Keratinocyte (primary cell): ENCODE results near the gene GABRR1. TPM values are rescaled to one million over a fixed set of nuclear protein-coding genes. Genes with fewer than 3 reads are reported as not detected.

ENCODE experiments used
- DNase-seq: peaks from one replicate; pipeline ENCODE4 v3.0.0-alpha.2; 2011; ENCODE audit warnings: low read depth, missing footprints, low spot score
- FAIRE-seq: peaks from 2 replicates; lab custom pipeline; 2011; peaks lifted over from hg19 to GRCh38; lab: Jason Lieb, UNC
- H2AFZ ChIP-seq: 2 replicates; pipeline ENCODE4 v1.6.0; 2012; ENCODE audit warnings: low read length, control low read depth, inconsistent platforms; ENCODE audit not compliant: control insufficient read depth
- H3K27ac ChIP-seq: 2 replicates; pipeline ENCODE4 v1.5.1; 2011; ENCODE audit warnings: low read length; ENCODE audit not compliant: control insufficient read depth, insufficient read depth
- H3K27me3 ChIP-seq: 3 replicates; pipeline ENCODE4 v1.6.0; 2011; ENCODE audit warnings: low read length; ENCODE audit not compliant: control insufficient read depth, insufficient read depth; ENCODE audit errors: extremely low read depth
- H3K36me3 ChIP-seq, 2 experiments: 2 replicates in 1 of 2; 3 replicates in 1 of 2; pipeline ENCODE4 v1.5.1; 2011; ENCODE audit warnings: low read length in 2 of 2, mild to moderate bottlenecking in 1 of 2; ENCODE audit not compliant: control insufficient read depth in 2 of 2, insufficient read depth in 2 of 2; ENCODE audit errors: extremely low read depth in 1 of 2
- H3K4me1 ChIP-seq: 3 replicates; pipeline ENCODE4 v1.5.1; 2011; ENCODE audit warnings: low read length; ENCODE audit not compliant: control insufficient read depth, insufficient read depth; ENCODE audit errors: extremely low read depth
- H3K4me2 ChIP-seq: 3 replicates; pipeline ENCODE4 v1.6.0; 2011; ENCODE audit warnings: low read depth, low read length; ENCODE audit not compliant: control insufficient read depth, insufficient read depth; ENCODE audit errors: extremely low read depth
- H3K4me3 ChIP-seq, 3 experiments: fragments of 200-600 bp in 1 of 3; sonication (generic) in 1 of 3; 2 replicates in 2 of 3; 3 replicates in 1 of 3; pipeline ENCODE4 v1.5.1; 2011 to 2016; ENCODE audit warnings: low read length in 3 of 3, mild to moderate bottlenecking in 3 of 3, control low read depth in 2 of 3, inconsistent platforms in 1 of 3, low read depth in 1 of 3, mixed read lengths in 1 of 3, mixed run types in 1 of 3, moderate library complexity in 1 of 3; ENCODE audit not compliant: control insufficient read depth in 2 of 3, insufficient read depth in 2 of 3; ENCODE audit errors: extremely low read depth in 1 of 3
- H3K79me2 ChIP-seq: 2 replicates; pipeline ENCODE4 v1.6.0; 2012; ENCODE audit warnings: low read length; ENCODE audit not compliant: control insufficient read depth, insufficient read depth
- H3K9ac ChIP-seq: 3 replicates; pipeline ENCODE4 v1.6.0; 2011; ENCODE audit warnings: low read length; ENCODE audit not compliant: control insufficient read depth, insufficient read depth; ENCODE audit errors: extremely low read depth
- H3K9me1 ChIP-seq: 3 replicates; pipeline ENCODE4 v1.6.0; 2011; ENCODE audit warnings: low read length; ENCODE audit not compliant: control insufficient read depth, insufficient read depth; ENCODE audit errors: extremely low read depth
- H3K9me3 ChIP-seq: 2 replicates; pipeline ENCODE4 v1.5.1; 2012; ENCODE audit warnings: low read depth, low read length; ENCODE audit not compliant: control insufficient read depth
- H4K20me1 ChIP-seq: 3 replicates; pipeline ENCODE4 v1.6.0; 2011; ENCODE audit warnings: low read length; ENCODE audit not compliant: control insufficient read depth, insufficient read depth; ENCODE audit errors: extremely low read depth
- CTCF ChIP-seq, 3 experiments: IDR thresholded peaks in 1 of 3; conservative IDR thresholded peaks in 1 of 3; optimal IDR thresholded peaks in 1 of 3; 2 replicates in 2 of 3; 3 replicates in 1 of 3; pipeline versions ENCODE3 to v1.5.1; 2011; ENCODE audit warnings: low read length in 3 of 3, mild to moderate bottlenecking in 3 of 3, moderate library complexity in 2 of 3, control low read depth in 1 of 3, inconsistent platforms in 1 of 3; ENCODE audit not compliant: insufficient read depth in 2 of 3; ENCODE audit errors: extremely low read depth in 1 of 3
- EZH2 ChIP-seq: IDR thresholded peaks from one replicate; pipeline ENCODE4 v1.6.1; 2012; ENCODE audit warnings: inconsistent platforms, mild to moderate bottlenecking, low read length, moderate library complexity
- dilution Hi-C: fragments of 300-500 bp; cut with MboI; formaldehyde crosslinking; loops from one replicate; pipeline ENCODE4 v1.7.0; 2020; ENCODE audit warnings: low sequenced_read_pairs; ENCODE audit not compliant: extremely low pct_ligation_motif_present
- polyA minus RNA-seq, 3 experiments: library from RNA; depleted of rRNA, polyadenylated mRNA; stranded (reverse); fragments of >200 nt; gene quantifications; 1 replicate in 1 of 3; 2 replicates in 1 of 3; 3 replicates in 1 of 3; pipeline ENCODE4 v1.2.3, GENCODE V29; 2011
- polyA plus RNA-seq, 5 experiments: library from polyadenylated mRNA; depleted of rRNA in 3 of 5; stranded (reverse) in 3 of 5; stranded (forward) in 1 of 5; unstranded in 1 of 5; fragments of >200 nt; gene quantifications; 1 replicate in 1 of 5; 2 replicates in 3 of 5; 3 replicates in 1 of 5; pipeline versions ENCODE4 v1.2.1 to v1.2.3, GENCODE V29; 2011 to 2012; ENCODE audit warnings: missing spikeins in 2 of 5, low read depth in 1 of 5, low replicate concordance in 1 of 5

GABRR1 gene
- 0.04 TPM in 1 of 3 replicates, not detected in the others for polyA plus RNA-seq
- not detected for polyA plus RNA-seq (2011; ENCODE audit: low read depth)
- polyA plus RNA-seq (2011; cell fraction: cytosol; rRNA removed): 0.04 TPM in 1 of 2 replicates, not detected in the other
- polyA plus RNA-seq (2011; cell fraction: nucleus; rRNA removed): not detected in 2 replicates
- not detected in 2 replicates for polyA plus RNA-seq (2012; ENCODE audit: low replicate concordance)
- polyA minus RNA-seq: not detected in 3 replicates
- polyA minus RNA-seq (2011; cell fraction: cytosol; rRNA and poly(A)+ RNA removed): not detected
- not detected in 2 replicates for polyA minus RNA-seq (2011; cell fraction: nucleus; rRNA and poly(A)+ RNA removed)

DNA sequence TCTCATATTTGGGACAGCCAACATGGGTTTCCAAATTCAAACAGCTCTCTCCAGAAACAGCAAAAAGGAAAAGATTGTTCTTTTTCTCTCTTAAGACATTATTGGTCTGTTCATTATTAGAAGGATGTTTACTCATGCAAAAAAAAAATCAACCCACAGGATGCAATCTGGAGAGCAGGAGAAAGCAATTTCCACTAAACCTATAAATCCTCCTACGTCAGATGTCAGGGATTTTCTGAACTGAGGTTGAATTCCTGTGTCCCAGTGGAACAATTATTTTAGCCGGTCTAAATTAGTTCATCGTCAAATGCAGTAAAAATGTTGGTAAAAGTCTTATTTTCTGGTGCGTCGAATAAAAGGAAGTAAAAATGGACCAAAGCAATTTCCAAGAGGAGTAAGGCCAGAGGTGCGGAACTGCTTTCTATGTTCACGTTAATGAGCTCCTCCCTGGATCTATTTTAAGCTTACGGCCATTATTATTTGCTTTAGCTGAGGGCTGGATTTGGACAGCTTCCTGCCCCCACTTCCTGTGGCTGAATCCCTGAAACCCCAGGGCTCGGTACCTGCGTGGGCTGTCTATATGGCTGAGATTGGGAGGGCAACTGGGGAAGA is at the start of gene GABRR1:
Gene GABRR1 (minus strand): TSS at position 60 of the 612 bp plus-strand sequence. CDS start 36 bp downstream, at position 24.
- no peak for DNase-seq
- Histone ChIP-seq H3K79me2 (no peaks in the 10 kb centered on the region), H3K4me3 (no peak within 1 kb of the TSS), H2AFZ (no peak within 1 kb of the TSS), H3K36me3 (no peaks in the 10 kb centered on the region), H3K9ac (no peak within 1 kb of the TSS), H3K27me3 (peaks cover 5% of the 10 kb centered on the region), H3K9me1 (no peaks in the 10 kb centered on the region), H4K20me1 (no peaks in the 10 kb centered on the region), H3K4me2 (no peak within 1 kb of the TSS), H3K4me1 (no peaks in the 10 kb centered on the region), H3K9me3 (no peaks in the 10 kb centered on the region), H3K27ac (no peak within 1 kb of the TSS)
- TF ChIP-seq EZH2 (no peak), CTCF (optimal IDR thresholded peaks at IDR 0.05 in 1 of 3, IDR thresholded peaks at IDR 0.05 in 1 of 3, conservative IDR thresholded peaks at IDR 0.05 in 1 of 3; ENCODE audit: extremely low read depth in 1 of 3, insufficient read depth in 2 of 3, low read length in 3 of 3) (no peak)
- dilution Hi-C loops: no loop called here
- no peak for FAIRE-seq

DNA sequence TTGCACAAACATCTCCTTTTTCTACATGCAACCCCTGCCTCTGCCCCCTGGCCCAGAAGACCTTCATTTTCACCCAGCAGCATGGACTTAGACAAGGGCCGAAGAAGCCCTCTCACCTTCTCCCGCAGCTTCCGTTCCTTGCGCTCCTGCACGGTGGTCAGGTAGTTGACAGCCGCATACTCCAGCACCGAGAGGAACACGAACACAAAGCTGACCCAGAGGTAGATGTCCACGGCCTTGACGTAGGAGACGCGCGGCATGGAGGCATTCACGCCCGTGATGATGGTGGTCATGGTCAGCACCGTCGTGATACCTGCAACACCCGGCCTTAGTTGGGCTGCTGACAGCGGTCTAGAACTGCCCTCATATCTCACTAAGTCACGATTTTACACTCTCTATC is 47.1 kb upstream of the GABRR1 start:
- FAIRE-seq (no peak), DNase-seq (no peak)
- no peaks in the 10 kb centered on the region for H4K20me1 ChIP-seq
- H3K9me1 ChIP-seq: no peaks in the 10 kb centered on the region
- H3K79me2 ChIP-seq: no peaks in the 10 kb centered on the region
- H3K9ac ChIP-seq: no peak overlapping the region
- no peak overlapping the region for H2AFZ ChIP-seq
- peaks cover 3% of the 10 kb centered on the region for H3K4me1 ChIP-seq
- dilution Hi-C loops: no loop called here
- no peak overlapping the region for H3K4me3 ChIP-seq
- no peaks in the 10 kb centered on the region for H3K9me3 ChIP-seq
- no peak for TF ChIP-seq EZH2
- no peak for TF ChIP-seq CTCF (optimal IDR thresholded peaks at IDR 0.05 in 1 of 3, IDR thresholded peaks at IDR 0.05 in 1 of 3, conservative IDR thresholded peaks at IDR 0.05 in 1 of 3; ENCODE audit: extremely low read depth in 1 of 3, insufficient read depth in 2 of 3, low read length in 3 of 3)
- H3K27me3 ChIP-seq: peaks cover 9% of the 10 kb centered on the region
- H3K4me2 ChIP-seq: no peak overlapping the region
- H3K27ac ChIP-seq: no peak overlapping the region
- no peaks in the 10 kb centered on the region for H3K36me3 ChIP-seq
